ENCODE results near the gene RPRD2.
"Not testable (repeated sequence)": the region's sequence is repeated elsewhere in the genome, so short reads cannot be mapped to it uniquely, and the experiment has no call there.

The RPRD2 gene

GRCh38 chr1:150387200-150387599, 23.3 kb downstream of the RPRD2 start:
- DNase-seq (ENCODE audit: insufficient read length, low spot score) = no peak
- FAIRE-seq = peak; percentile 79

- FAIRE-seq = no peak
- DNase-seq (ENCODE audit: insufficient read length, low spot score) = no peak
Observed at GRCh38 chr1:150388241-150388640, 24.3 kb downstream of the RPRD2 start.

DNA sequence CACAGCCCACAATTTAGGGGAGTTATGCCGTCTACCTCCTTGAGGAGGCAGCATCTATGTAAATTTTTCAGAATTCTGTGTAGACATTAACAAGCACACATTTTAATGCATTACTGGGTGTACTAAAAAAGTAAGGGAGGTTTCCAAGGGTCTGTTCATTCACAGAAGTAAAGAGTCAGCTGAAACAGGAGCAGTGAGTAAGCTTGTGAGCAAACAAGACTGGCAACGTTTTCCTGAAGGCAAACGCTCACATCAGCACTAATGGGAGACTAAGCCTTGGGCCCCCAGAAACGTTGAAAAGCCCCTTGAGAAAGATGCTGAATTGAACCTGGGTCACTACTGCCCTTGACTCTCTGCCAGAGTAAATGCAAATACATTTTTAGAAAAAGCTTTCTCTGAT, 25.7 kb downstream of the RPRD2 start:
- FAIRE-seq (no peak), DNase-seq (ENCODE audit: insufficient read length, low spot score) (no peak)

DNA sequence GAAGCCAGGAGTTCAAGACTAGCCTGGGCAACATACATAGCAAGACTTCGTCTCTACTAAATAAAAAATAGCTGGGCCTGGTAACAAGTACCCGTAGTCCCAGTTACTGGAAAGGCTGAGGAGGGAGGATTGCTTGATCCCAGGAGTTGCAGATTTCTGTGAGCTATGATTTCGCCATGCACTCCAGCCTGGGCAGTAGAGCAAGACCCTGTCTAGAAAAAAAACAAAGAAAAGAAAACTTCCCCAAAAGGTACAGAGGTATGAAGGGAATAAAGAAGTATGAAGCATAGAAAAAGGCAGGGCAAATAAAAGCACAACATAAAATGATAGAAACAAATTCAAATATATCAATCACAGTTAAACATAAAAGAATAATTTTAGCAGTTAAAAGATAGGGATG, 28.7 kb downstream of the RPRD2 start:
- DNase-seq (ENCODE audit: insufficient read length, low spot score) (no peak), FAIRE-seq (no peak)

GRCh38 chr1:150395115-150395514, 31.2 kb downstream of the RPRD2 start:
- FAIRE-seq; DNase-seq (ENCODE audit: insufficient read length, low spot score): not testable (repeated sequence)

- no peak for DNase-seq (ENCODE audit: insufficient read length, low spot score)
- FAIRE-seq = no peak
Observed at GRCh38 chr1:150397392-150398032, 33.6 kb downstream of the RPRD2 start.

DNA sequence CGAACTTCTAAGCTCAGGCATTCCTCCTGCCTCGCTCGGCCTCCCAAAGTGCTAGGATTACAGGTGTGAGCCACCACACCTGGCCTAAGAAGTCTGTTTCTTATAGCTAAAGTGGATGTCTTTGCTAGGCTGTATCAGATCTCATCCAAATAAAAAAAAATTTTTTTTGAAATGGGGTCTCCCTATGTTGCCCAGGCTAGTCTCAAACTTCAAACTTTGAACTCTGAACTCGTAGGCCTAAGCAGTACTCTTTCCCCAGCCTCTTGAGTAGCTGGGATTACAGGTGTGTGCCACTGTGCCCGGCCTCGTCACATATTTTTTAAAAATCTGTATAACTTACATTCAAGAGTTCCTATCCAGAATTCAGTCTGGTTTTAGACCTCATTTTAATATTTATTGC, 40.5 kb downstream of the RPRD2 start:
- DNase-seq (ENCODE audit: insufficient read length, low spot score) (no peak), FAIRE-seq (no peak)

- FAIRE-seq = no peak
Observed at GRCh38 chr1:150405660-150406059, 41.7 kb downstream of the RPRD2 start.

DNA sequence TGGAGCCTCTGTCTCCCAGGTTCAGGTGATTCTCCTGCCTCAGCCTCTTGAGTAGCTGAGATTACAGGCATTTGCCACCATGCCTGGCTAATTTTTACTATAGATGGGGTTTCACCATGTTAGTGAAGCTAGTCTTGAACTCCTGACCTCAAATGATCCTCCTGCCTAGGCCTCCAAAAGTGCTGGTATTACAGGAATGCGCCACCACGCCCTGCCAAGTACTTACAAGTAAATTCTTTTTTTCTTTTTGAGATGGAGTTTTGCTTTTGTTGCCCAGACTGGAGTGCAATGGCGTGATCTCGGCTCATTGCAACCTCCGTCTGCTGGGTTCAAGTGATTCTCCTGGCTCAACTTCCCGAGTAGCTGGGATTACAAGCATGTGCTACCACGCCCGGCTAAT, 42.5 kb downstream of the RPRD2 start:
- DNase-seq (ENCODE audit: insufficient read length, low spot score) (no peak), FAIRE-seq (no peak)

More at GRCh38 chr1:150405660-150406059, 41.7 kb downstream of the RPRD2 start:
- DNase-seq (ENCODE audit: insufficient read length, low spot score) = no peak

- FAIRE-seq (no peak), DNase-seq (ENCODE audit: insufficient read length, low spot score) (no peak)
Observed at GRCh38 chr1:150407330-150407729, 43.4 kb downstream of the RPRD2 start.

DNA sequence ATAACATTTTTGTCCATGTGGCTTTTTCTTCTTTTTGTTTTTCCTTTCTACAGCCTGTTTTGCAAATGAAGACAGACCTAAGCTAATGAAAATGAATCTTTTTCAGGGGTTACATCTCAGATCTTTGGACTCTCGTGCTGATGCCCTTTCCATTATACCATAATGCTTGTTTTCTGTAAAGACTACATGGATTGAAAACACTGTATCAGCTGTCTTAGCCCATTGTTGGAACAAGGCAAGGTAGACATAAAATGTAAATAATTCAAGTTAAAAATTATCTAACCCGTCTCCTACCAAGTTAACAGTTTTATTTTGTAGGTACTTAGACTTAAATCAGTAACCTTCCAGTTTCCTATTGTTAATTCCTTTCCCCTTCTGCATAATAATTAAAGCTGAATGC, 44.9 kb downstream of the RPRD2 start:
- FAIRE-seq = no peak
- DNase-seq (ENCODE audit: insufficient read length, low spot score) = no peak

DNA sequence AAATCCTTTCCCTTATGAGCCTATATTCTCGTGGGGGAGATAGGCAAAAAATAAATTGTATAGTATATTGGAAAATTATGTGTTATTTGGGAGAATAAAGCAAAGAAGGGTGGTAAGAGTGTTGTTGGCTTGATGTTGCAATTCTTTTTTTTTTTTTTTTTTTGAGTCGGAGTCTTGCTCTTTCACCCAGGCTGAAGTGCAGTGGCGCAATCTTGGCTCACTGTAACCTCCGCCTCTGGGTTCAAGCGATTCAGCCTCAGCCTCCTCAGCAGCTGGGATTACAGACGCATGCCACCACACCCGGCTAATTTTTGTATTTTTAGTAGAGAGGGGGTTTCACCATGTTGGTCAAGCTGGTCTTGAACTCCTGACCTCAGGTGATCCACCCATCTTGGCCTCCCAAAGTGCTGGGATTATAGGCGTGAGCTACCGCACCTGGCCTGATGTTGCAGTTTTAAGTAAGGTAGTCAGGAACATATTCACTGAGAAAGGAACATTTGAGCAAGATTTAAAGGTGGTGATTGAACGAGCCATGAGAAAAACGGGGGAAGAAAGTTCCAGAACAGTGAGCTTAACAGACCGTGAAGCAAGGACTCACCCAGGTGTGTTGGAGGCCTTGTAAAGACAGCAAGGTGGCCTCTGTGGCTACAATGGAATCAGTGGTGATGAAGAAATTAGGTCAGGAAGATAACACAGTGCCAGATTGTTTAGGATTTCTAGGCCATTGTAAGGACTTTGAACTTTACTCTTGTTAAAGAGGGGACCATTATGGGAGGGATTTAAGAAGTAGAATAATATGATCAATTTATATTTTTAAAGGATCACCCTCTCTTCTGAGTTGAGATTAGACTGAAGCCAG, 45.8 kb downstream of the RPRD2 start:
- no peak for DNase-seq (ENCODE audit: insufficient read length, low spot score)
- FAIRE-seq = no peak

DNA sequence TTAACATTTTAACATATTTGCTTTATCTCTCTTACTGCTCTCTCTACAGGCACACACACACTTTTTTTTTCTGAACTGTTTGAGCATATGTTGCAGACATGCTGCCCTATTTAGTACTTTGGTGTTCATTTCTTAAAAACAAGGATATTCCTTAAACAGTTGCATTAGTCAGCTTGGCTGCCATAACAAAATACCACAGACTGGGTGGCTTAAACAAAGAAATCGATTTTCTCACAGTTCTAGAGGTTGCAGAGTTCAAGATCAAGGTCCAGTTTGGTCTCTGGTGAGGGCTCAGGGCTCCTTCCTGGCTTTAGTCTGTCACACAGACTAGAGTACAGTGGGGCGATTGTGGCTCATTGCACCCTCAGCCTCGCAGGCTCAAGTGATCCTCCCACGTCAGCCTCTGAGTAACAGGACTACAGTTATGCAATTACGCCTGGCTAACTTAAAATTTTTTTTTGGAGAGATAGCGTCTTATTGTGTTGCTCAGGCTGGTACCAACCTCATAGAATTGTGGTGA, 46.7 kb downstream of the RPRD2 start:
- FAIRE-seq (no peak), DNase-seq (ENCODE audit: insufficient read length, low spot score) (no peak)

GRCh38 chr1:150414592-150414991, 50.6 kb downstream of the RPRD2 start:
- DNase-seq (ENCODE audit: insufficient read length, low spot score) (no peak), FAIRE-seq (no peak)

- FAIRE-seq (no peak), DNase-seq (ENCODE audit: insufficient read length, low spot score) (no peak)
Observed at GRCh38 chr1:150415800-150416199, 51.9 kb downstream of the RPRD2 start.

GRCh38 chr1:150420560-150421265, 56.8 kb downstream of the RPRD2 start:
- DNase-seq (ENCODE audit: insufficient read length, low spot score) (no peak), FAIRE-seq (no peak)

GRCh38 chr1:150422541-150422940, 58.6 kb downstream of the RPRD2 start:
- no peak for DNase-seq (ENCODE audit: insufficient read length, low spot score)
- no peak for FAIRE-seq

DNA sequence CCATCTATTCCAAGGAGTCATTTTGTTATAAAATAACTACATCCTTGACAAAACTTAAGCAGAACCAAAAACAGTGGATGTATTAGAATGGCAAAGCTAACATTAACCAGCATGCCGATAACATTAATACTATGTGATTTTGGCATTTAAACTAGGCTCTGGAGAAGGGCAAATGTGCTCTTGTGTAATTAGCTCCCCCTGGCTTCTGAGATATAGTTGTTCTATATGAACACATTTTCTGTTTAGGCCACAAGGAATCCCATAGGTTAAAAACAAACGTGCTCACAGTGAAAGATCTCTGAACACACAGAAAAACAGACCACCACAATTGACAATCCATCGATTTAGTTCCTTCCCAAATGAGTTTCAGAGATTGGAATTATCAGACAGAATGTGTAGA, 65.9 kb downstream of the RPRD2 start:
- FAIRE-seq (no peak), DNase-seq (ENCODE audit: insufficient read length, low spot score) (no peak)

- DNase-seq (ENCODE audit: insufficient read length, low spot score) (no peak), FAIRE-seq (no peak)
Observed at GRCh38 chr1:150441121-150441520, 77.2 kb downstream of the RPRD2 start.

DNA sequence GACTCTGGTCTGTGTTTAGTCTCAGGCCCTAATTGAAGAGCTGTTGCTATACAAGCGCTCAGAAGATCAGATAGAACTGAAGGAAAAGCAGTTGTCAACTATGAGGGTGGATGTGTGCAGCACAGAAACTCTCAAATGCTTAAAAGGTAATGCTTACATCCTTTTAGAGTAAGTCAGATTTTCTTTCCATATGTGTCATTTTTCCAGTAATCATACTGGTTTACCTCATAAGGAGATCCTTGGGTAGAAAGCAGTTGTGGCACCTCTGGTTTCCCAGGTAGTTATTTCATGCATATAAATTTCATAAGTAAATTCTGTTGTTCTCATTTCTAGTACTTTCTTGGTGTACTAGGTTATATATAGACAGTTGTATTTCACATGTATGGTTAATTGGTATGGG, 80.3 kb downstream of the RPRD2 start:
- no peak for FAIRE-seq
- no peak for DNase-seq (ENCODE audit: insufficient read length, low spot score)

DNA sequence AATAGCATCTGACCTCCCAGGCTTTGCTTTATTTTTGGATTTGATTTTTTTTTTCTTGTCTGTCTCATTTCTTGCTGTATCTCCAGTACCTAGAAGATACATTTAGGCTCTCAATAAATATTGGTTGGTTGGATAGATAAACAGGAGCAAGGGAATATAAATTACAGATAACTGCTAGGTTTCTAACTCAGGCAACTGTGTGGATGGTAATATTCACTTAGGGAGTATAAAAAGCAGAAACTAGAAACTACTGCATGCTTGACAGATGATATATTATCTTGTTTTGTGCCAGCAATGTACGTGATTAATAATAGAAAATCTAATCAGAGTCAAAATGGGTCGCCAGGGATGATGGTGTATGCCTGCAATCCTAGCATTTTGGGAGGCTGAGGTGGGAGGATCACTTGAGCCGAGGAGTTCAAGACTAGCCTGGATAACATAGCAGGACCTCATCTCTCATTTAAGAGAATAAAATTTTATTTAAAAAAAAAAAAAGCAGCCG, 92.2 kb downstream of the RPRD2 start:
- FAIRE-seq (no peak), DNase-seq (ENCODE audit: insufficient read length, low spot score) (no peak)

Data from GM19239 (cell line).